GM21381 (cell line): ENCODE measurements around the gene PCDH1.

Experiments used
- ATAC-seq: cut with Tn5 transposase; IDR thresholded peaks from one replicate; pipeline ENCODE4 v1.9.1; 2021; ENCODE audit warnings: mild to moderate bottlenecking, moderate library complexity; ENCODE audit not compliant: unreplicated experiment

The PCDH1 gene

GRCh38 chr5:141812512-141812911 is 65.7 kb downstream of the PCDH1 start:
- ATAC-seq: no peak

GRCh38 chr5:141811287-141812155 is 66.7 kb downstream of the PCDH1 start:
- ATAC-seq: peak; percentile 79

- ATAC-seq: no peak
Measured at GRCh38 chr5:141810702-141811101, 67.5 kb downstream of the PCDH1 start.

GRCh38 chr5:141809380-141810096 is 68.7 kb downstream of the PCDH1 start:
- no peak for ATAC-seq

GRCh38 chr5:141808857-141809256 is 69.4 kb downstream of the PCDH1 start:
- ATAC-seq: no peak

- ATAC-seq: no peak
Measured at GRCh38 chr5:141807732-141808131, 70.5 kb downstream of the PCDH1 start.

GRCh38 chr5:141807329-141807728 is 70.9 kb downstream of the PCDH1 start:
- no peak for ATAC-seq

- no peak for ATAC-seq
Measured at GRCh38 chr5:141806626-141807025, 71.6 kb downstream of the PCDH1 start.

GRCh38 chr5:141805874-141806595 is 72.2 kb downstream of the PCDH1 start:
- ATAC-seq: no peak

GRCh38 chr5:141804475-141804874 is 73.7 kb downstream of the PCDH1 start:
- ATAC-seq: no peak
